HEK293T (cell line): Measurements from ENCODE around the gene LCE5A.

Experiments used
- BHLHE40 ChIP-seq: fragments of 450-650 bp; IDR thresholded peaks from 2 replicates; pipeline ENCODE4 v1.6.1; 2016; ENCODE audit warnings: mild to moderate bottlenecking, moderate library complexity, borderline replicate concordance
- ELF4 ChIP-seq: fragments of 450-650 bp; IDR thresholded peaks from 2 replicates; pipeline ENCODE4 v1.6.1; 2017; ENCODE audit warnings: antibody characterized with exemption
- FOXK2 ChIP-seq: fragments of 450-650 bp; IDR thresholded peaks from 2 replicates; pipeline ENCODE4 v1.6.1; 2016; ENCODE audit warnings: mild to moderate bottlenecking
- HDGF ChIP-seq: fragments of 450-650 bp; IDR thresholded peaks from 2 replicates; pipeline ENCODE4 v1.6.1; 2017; ENCODE audit warnings: antibody characterized with exemption, borderline replicate concordance
- NFRKB ChIP-seq: fragments of 450-650 bp; IDR thresholded peaks from 2 replicates; pipeline ENCODE4 v1.6.1; 2016; ENCODE audit warnings: mild to moderate bottlenecking, moderate library complexity
- SP1 ChIP-seq: fragments of 450-650 bp; IDR thresholded peaks from 2 replicates; pipeline ENCODE4 v1.6.1; 2017
- SUZ12 ChIP-seq: fragments of 450-650 bp; IDR thresholded peaks from 2 replicates; pipeline ENCODE4 v1.6.1; 2016; ENCODE audit warnings: mild to moderate bottlenecking
- TARDBP ChIP-seq: fragments of 450-650 bp; IDR thresholded peaks from 2 replicates; pipeline ENCODE4 v1.6.1; 2016

DNA sequence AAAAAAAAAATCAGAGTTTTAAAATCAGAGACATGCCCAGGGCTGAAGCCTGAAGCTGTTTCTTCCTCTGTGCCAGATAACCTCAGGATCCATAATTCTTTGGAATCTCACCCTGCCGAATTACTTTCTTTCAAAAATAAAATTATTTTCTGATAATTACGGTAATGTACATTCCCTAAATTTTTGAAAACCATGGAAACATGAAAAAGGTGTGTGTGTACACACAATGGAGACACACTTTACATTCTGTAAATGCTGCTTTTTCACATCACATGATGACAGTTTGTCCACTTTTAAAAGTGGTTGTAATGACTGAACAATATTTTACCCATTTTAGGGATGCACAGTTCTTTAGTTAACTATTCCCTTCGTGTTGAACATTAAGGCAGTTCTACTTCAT, 25.2 kb downstream of the LCE5A start:
- TF ChIP-seq FOXK2: no peak
- TF ChIP-seq BHLHE40: no peak
- TF ChIP-seq NFRKB: no peak
- no peak for TF ChIP-seq HDGF
- no peak for TF ChIP-seq SP1
- TF ChIP-seq TARDBP: no peak
- no peak for TF ChIP-seq ELF4
- no peak for TF ChIP-seq SUZ12
